GM12878 (cell line): ENCODE results near the gene P3R3URF.

Experiments used
- BCL3 ChIP-seq: IDR thresholded peaks from 2 replicates; pipeline ENCODE4 v1.6.1; 2011; ENCODE audit warnings: borderline replicate concordance, low read depth, mild to moderate bottlenecking, moderate library complexity, low read length; ENCODE audit not compliant: insufficient read depth, poor library complexity, severe bottlenecking
- BHLHE40 ChIP-seq, 2 experiments: fragments of 450-650 bp in 1 of 2; IDR thresholded peaks; 2 replicates each; pipeline ENCODE4 v1.6.1; 2011 to 2017; ENCODE audit warnings: low read depth in 2 of 2, borderline replicate concordance in 1 of 2, improper control_type of control experiment in 1 of 2, low read length in 1 of 2, mild to moderate bottlenecking in 1 of 2
- ESRRA ChIP-seq: IDR thresholded peaks from 2 replicates; pipeline ENCODE4 v1.6.1; 2012; ENCODE audit warnings: mild to moderate bottlenecking, low read length, improper control_type of control experiment
- EZH2 ChIP-seq: IDR thresholded peaks from 2 replicates; pipeline ENCODE4 v1.6.1; 2012; ENCODE audit warnings: low read depth, mild to moderate bottlenecking, control low read depth, inconsistent platforms, low read length, borderline replicate concordance; ENCODE audit not compliant: control insufficient read depth
- NR2F1 ChIP-seq: fragments of 450-650 bp; conservative IDR thresholded peaks from 2 replicates; pipeline ENCODE4 v1.6.1; 2017; ENCODE audit warnings: mild to moderate bottlenecking
- NRF1 ChIP-seq: conservative IDR thresholded peaks from 2 replicates; pipeline ENCODE4 v1.6.1; 2011; ENCODE audit warnings: mild to moderate bottlenecking, low read depth, low read length, improper control_type of control experiment
- POLR2A ChIP-seq: IDR thresholded peaks from 2 replicates; pipeline ENCODE4 v1.6.1; 2011; ENCODE audit warnings: low read depth, mild to moderate bottlenecking, low read length
- ZNF384 ChIP-seq: IDR thresholded peaks from 2 replicates; pipeline ENCODE4 v1.6.1; 2012; ENCODE audit warnings: low read depth, mild to moderate bottlenecking, low read length, improper control_type of control experiment, borderline replicate concordance
- TF ChIP-seq, protein P1 (sequence below), 3 experiments: IDR thresholded peaks in 2 of 3; conservative IDR thresholded peaks in 1 of 3; 2 replicates each; pipeline ENCODE4 v1.5.1; 2011; ENCODE audit warnings: low read depth in 3 of 3, low read length in 3 of 3, mild to moderate bottlenecking in 3 of 3, control low read depth in 2 of 3, moderate library complexity in 2 of 3, inconsistent platforms in 1 of 3, mixed read lengths in 1 of 3; ENCODE audit not compliant: control insufficient read depth in 2 of 3, insufficient read depth in 1 of 3; ENCODE audit errors: extremely low read depth in 1 of 3

- TF ChIP-seq BHLHE40 (IDR thresholded peaks at IDR 0.05; ENCODE audit: borderline replicate concordance in 1 of 2, low read depth in 2 of 2, low read length in 1 of 2) (no peak), EZH2 (no peak), ZNF384 (no peak), NR2F1 (no peak), POLR2A (no peak), NRF1 (no peak), ESRRA (no peak), BCL3 (no peak)
- TF ChIP-seq, protein P1, sequence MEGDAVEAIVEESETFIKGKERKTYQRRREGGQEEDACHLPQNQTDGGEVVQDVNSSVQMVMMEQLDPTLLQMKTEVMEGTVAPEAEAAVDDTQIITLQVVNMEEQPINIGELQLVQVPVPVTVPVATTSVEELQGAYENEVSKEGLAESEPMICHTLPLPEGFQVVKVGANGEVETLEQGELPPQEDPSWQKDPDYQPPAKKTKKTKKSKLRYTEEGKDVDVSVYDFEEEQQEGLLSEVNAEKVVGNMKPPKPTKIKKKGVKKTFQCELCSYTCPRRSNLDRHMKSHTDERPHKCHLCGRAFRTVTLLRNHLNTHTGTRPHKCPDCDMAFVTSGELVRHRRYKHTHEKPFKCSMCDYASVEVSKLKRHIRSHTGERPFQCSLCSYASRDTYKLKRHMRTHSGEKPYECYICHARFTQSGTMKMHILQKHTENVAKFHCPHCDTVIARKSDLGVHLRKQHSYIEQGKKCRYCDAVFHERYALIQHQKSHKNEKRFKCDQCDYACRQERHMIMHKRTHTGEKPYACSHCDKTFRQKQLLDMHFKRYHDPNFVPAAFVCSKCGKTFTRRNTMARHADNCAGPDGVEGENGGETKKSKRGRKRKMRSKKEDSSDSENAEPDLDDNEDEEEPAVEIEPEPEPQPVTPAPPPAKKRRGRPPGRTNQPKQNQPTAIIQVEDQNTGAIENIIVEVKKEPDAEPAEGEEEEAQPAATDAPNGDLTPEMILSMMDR (IDR thresholded peaks at IDR 0.05 in 2 of 3, conservative IDR thresholded peaks at IDR 0.05 in 1 of 3; ENCODE audit: control insufficient read depth in 2 of 3, extremely low read depth in 1 of 3, insufficient read depth in 1 of 3, low read depth in 3 of 3, low read length in 3 of 3), result no peak
Observed at GRCh38 chr1:46196609-46197008, 20.3 kb upstream of the P3R3URF start.
